HCT116 (cell line): ENCODE data around the gene RAB25. TPM values are rescaled to one million over a fixed set of nuclear protein-coding genes. Genes with fewer than 3 reads are reported as not detected.

Experiments used
- ATAC-seq: fragments of 200-7000 bp; cut with Tn5 transposase; 2 replicates; pipeline ENCODE4 v1.9.1; 2020; ENCODE audit warnings: mild to moderate bottlenecking, moderate library complexity
- BruUV-seq: library from RNA; stranded (reverse); fragments of 400-500 nt; replicated peaks from 2 replicates; lab custom pipeline; 2021; lab: Mats Ljungman, UMichigan
- CTCF ChIA-PET: fragments of 300-600 bp; sonication (Branson Sonifier 250); formaldehyde crosslinking; loops from one replicate; lab custom pipeline; 2021; ENCODE audit warnings: antibody characterized with exemption; lab: Charles Lee
- POLR2A ChIA-PET: fragments of 300-600, 350-600 bp; sonication (Branson Sonifier 250); formaldehyde crosslinking; loops from one replicate; lab custom pipeline; 2021; ENCODE audit warnings: antibody characterized with exemption; lab: Charles Lee
- RAD21 ChIA-PET, 2 experiments: fragments of 300-600 bp; sonication (Branson Sonifier 250); formaldehyde crosslinking; loops; one replicate each; lab custom pipeline; 2023; ENCODE audit warnings: low total read pairs in 2 of 2; ENCODE audit not compliant: uncharacterized antibody in 2 of 2, unreplicated experiment in 2 of 2, low non-redundant PET in 1 of 2; lab: Charles Lee
- DNase-seq: peaks from one replicate; pipeline ENCODE4 v3.0.0-alpha.2; 2010; ENCODE audit warnings: low read depth, low spot score
- H2AFZ ChIP-seq: fragments of 200-600 bp; shearing (Covaris generic), sonication (generic); 2 replicates; pipeline ENCODE4 v1.6.1; 2017; ENCODE audit warnings: low read depth, mixed run types, mixed read lengths, antibody characterized with exemption, low read length; ENCODE audit not compliant: poor library complexity, severe bottlenecking
- H3K27ac ChIP-seq: 2 replicates; pipeline ENCODE4 v1.5.1; 2012; ENCODE audit warnings: low read depth, low read length
- H3K27me3 ChIP-seq: fragments of 200-600 bp; sonication (generic); 2 replicates; pipeline ENCODE4 v1.6.1; 2016; ENCODE audit warnings: mixed run types, low read length, mixed read lengths; ENCODE audit not compliant: insufficient read depth
- H3K36me3 ChIP-seq, 2 experiments: fragments of 200-500 bp in 1 of 2; fragments of 200-600 bp in 1 of 2; sonication (Bioruptor generic) in 1 of 2; sonication (generic) in 1 of 2; 2 replicates each; pipeline versions ENCODE4 v1.5.1 to v1.6.1; 2014 to 2016; ENCODE audit warnings: low read length in 2 of 2, inconsistent platforms in 1 of 2, mixed read lengths in 1 of 2, mixed run types in 1 of 2; ENCODE audit not compliant: insufficient read depth in 2 of 2, control insufficient read depth in 1 of 2
- H3K4me1 ChIP-seq, 2 experiments: fragments of 200-600 bp in 1 of 2; sonication (generic) in 1 of 2; 2 replicates each; pipeline versions ENCODE4 v1.5.1 to v1.6.1; 2012 to 2017; ENCODE audit warnings: low read length in 2 of 2, inconsistent platforms in 1 of 2, mild to moderate bottlenecking in 1 of 2, mixed read lengths in 1 of 2, mixed run types in 1 of 2, moderate library complexity in 1 of 2; ENCODE audit not compliant: insufficient read depth in 2 of 2, control insufficient read depth in 1 of 2
- H3K4me2 ChIP-seq: fragments of 200-600 bp; sonication (generic); 2 replicates; pipeline ENCODE4 v1.6.1; 2017; ENCODE audit warnings: mixed run types, low read length, mixed read lengths
- H3K4me3 ChIP-seq, 2 experiments: fragments of 200-600 bp in 1 of 2; sonication (generic) in 1 of 2; replicated peaks in 1 of 2; 2 replicates each; pipeline ENCODE4 v1.5.1; 2011 to 2016; ENCODE audit warnings: low read length in 2 of 2, control low read depth in 1 of 2, low read depth in 1 of 2, mild to moderate bottlenecking in 1 of 2, mixed read lengths in 1 of 2, mixed run types in 1 of 2
- H3K79me2 ChIP-seq: fragments of 200-600 bp; sonication (generic); 2 replicates; pipeline ENCODE4 v1.6.1; 2017; ENCODE audit warnings: mild to moderate bottlenecking, mixed run types, low read length, moderate library complexity, mixed read lengths; ENCODE audit not compliant: insufficient read depth
- H3K9ac ChIP-seq: fragments of 200-600 bp; sonication (generic); 2 replicates; pipeline ENCODE4 v1.6.1; 2016; ENCODE audit warnings: low read length, mixed read lengths
- H3K9me2 ChIP-seq: fragments of 200-600 bp; sonication (generic), shearing (Covaris generic); 2 replicates; pipeline ENCODE4 v1.6.1; 2017; ENCODE audit warnings: mixed run types, mild to moderate bottlenecking, moderate library complexity; ENCODE audit not compliant: insufficient read depth
- H3K9me3 ChIP-seq, 2 experiments: fragments of 200-500 bp in 1 of 2; fragments of 200-600 bp in 1 of 2; sonication (Bioruptor generic) in 1 of 2; sonication (generic) in 1 of 2; 2 replicates each; pipeline ENCODE4 v1.6.1; 2014 to 2017; ENCODE audit warnings: low read length in 2 of 2, mixed read lengths in 2 of 2, inconsistent platforms in 1 of 2, low read depth in 1 of 2, mild to moderate bottlenecking in 1 of 2, mixed run types in 1 of 2, moderate library complexity in 1 of 2; ENCODE audit not compliant: control insufficient read depth in 1 of 2, insufficient read depth in 1 of 2
- H4K20me1 ChIP-seq: fragments of 200-600 bp; sonication (generic), shearing (Covaris generic); 2 replicates; pipeline ENCODE4 v1.6.1; 2017; ENCODE audit warnings: mixed run types, mild to moderate bottlenecking, moderate library complexity; ENCODE audit not compliant: insufficient read depth
- CEBPB ChIP-seq: IDR thresholded peaks from 2 replicates; pipeline ENCODE4 v1.6.1; 2012; ENCODE audit warnings: low read depth
- CTCF ChIP-seq, 3 experiments: fragments of 200-600 bp in 1 of 3; sonication (generic) in 1 of 3; IDR thresholded peaks in 2 of 3; conservative IDR thresholded peaks in 1 of 3; 2 replicates each; pipeline ENCODE4 v1.5.1; 2012 to 2017; ENCODE audit warnings: low read depth in 2 of 3, low read length in 2 of 3, antibody characterized with exemption in 1 of 3, borderline replicate concordance in 1 of 3, control low read depth in 1 of 3, mild to moderate bottlenecking in 1 of 3, mixed read lengths in 1 of 3, mixed run types in 1 of 3, moderate library complexity in 1 of 3; ENCODE audit not compliant: insufficient read depth in 1 of 3
- ELF1 ChIP-seq: IDR thresholded peaks from 2 replicates; pipeline ENCODE4 v1.6.1; 2012; ENCODE audit warnings: low read depth, borderline replicate concordance
- EZH2 ChIP-seq: fragments of 200-600 bp; sonication (generic); IDR thresholded peaks from 2 replicates; pipeline ENCODE4 v1.6.1; 2017; ENCODE audit warnings: antibody characterized with exemption, mixed run types
- FOSL1 ChIP-seq: IDR thresholded peaks from 2 replicates; pipeline ENCODE4 v1.6.1; 2012; ENCODE audit warnings: low read depth
- JUND ChIP-seq: IDR thresholded peaks from 2 replicates; pipeline ENCODE4 v1.6.1; 2012
- MAX ChIP-seq: IDR thresholded peaks from 2 replicates; pipeline ENCODE4 v1.6.1; 2012
- POLR2AphosphoS5 ChIP-seq: IDR thresholded peaks from 2 replicates; pipeline ENCODE4 v1.6.1; 2011; ENCODE audit warnings: mild to moderate bottlenecking, low read depth, low read length, moderate library complexity
- REST ChIP-seq: IDR thresholded peaks from 2 replicates; pipeline ENCODE4 v1.6.1; 2012; ENCODE audit warnings: low read depth
- SIN3A ChIP-seq: IDR thresholded peaks from 2 replicates; pipeline ENCODE4 v1.6.1; 2012; ENCODE audit warnings: low read depth
- SRF ChIP-seq: IDR thresholded peaks from 2 replicates; pipeline ENCODE4 v1.6.1; 2012; ENCODE audit warnings: low read depth
- TCF7L2 ChIP-seq: IDR thresholded peaks from 2 replicates; pipeline ENCODE4 v1.7.0; 2011; ENCODE audit warnings: borderline replicate concordance, inconsistent platforms; ENCODE audit not compliant: insufficient read depth, insufficient read length; ENCODE audit errors: extremely low read depth
- YY1 ChIP-seq: IDR thresholded peaks from 2 replicates; pipeline ENCODE4 v1.6.1; 2011; ENCODE audit warnings: low read length, low read depth, moderate library complexity, mild to moderate bottlenecking; ENCODE audit not compliant: insufficient replicate concordance; ENCODE audit errors: extremely low read depth
- ZBTB33 ChIP-seq: IDR thresholded peaks from 2 replicates; pipeline ENCODE4 v1.6.1; 2011; ENCODE audit warnings: mild to moderate bottlenecking, low read length, moderate library complexity; ENCODE audit not compliant: insufficient replicate concordance; ENCODE audit errors: extremely low read depth
- ZFX ChIP-seq: fragments of 450-650 bp; IDR thresholded peaks from 2 replicates; pipeline ENCODE4 v1.6.1; 2017
- intact Hi-C: fragments of 100-400 bp; cut with micrococcal nuclease; formaldehyde crosslinking; loops from 2 replicates; pipeline ENCODE4 v1.10.0; 2022
- total RNA-seq: library from RNA; stranded (reverse); gene quantifications from one replicate; pipeline ENCODE4 v1.2.1, GENCODE V29; 2021; ENCODE audit not compliant: unreplicated experiment
- TF ChIP-seq, protein P1 (sequence below): IDR thresholded peaks from 2 replicates; pipeline ENCODE4 v1.6.1; 2012

The RAB25 gene
- total RNA-seq, 1 experiment from 2014 or later, result 142 TPM

GRCh38 chr1:156108057-156108456 is 47.1 kb downstream of the RAB25 start:
- no peak overlapping the region for H2AFZ ChIP-seq
- TF ChIP-seq ZBTB33 (no peak), CEBPB (no peak), MAX (no peak), SRF (no peak), EZH2 (no peak), REST (no peak), JUND (no peak), FOSL1 (no peak), ZFX (no peak), POLR2AphosphoS5 (no peak), ELF1 (no peak), CTCF (IDR thresholded peaks at IDR 0.05 in 2 of 3, conservative IDR thresholded peaks at IDR 0.05 in 1 of 3; ENCODE audit: borderline replicate concordance in 1 of 3, insufficient read depth in 1 of 3, low read depth in 2 of 3, low read length in 2 of 3) (no peak), YY1 (no peak), SIN3A (no peak), TCF7L2 (no peak)
- TF ChIP-seq, protein P1, sequence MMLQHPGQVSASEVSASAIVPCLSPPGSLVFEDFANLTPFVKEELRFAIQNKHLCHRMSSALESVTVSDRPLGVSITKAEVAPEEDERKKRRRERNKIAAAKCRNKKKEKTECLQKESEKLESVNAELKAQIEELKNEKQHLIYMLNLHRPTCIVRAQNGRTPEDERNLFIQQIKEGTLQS, result no peak
- peak overlapping the region; percentile 89 for H3K4me2 ChIP-seq
- H3K9me3 ChIP-seq, result no peaks in the 10 kb centered on the region
- no peaks in the 10 kb centered on the region for H3K9me2 ChIP-seq
- ChIA-PET CTCF (interaction anchor here (2.6 kb wide), 1 partner anchor 18 kb away, joined by 10 read pairs; no protein-coding TSS in a partner anchor), RAD21 (no interaction called here), POLR2A (interaction anchor here (0.9 to 1.6 kb wide), 2 partner anchors 13 to 17 kb away, joined by 3 to 4 read pairs; no protein-coding TSS in a partner anchor)
- no TSS peak for BruUV-seq
- H3K36me3 ChIP-seq, result no peaks in the 10 kb centered on the region
- H3K4me1 ChIP-seq, result peaks cover 67 to 91% of the 10 kb centered on the region in 2 experiments
- no peak for DNase-seq
- H3K4me3 ChIP-seq, result no peak overlapping the region
- H3K27ac ChIP-seq, result no peak overlapping the region
- H4K20me1 ChIP-seq, result no peaks in the 10 kb centered on the region
- intact Hi-C loops, result no loop called here
- H3K27me3 ChIP-seq, result no peaks in the 10 kb centered on the region
- no peak for ATAC-seq
- 0 out of 2 replicates have a peak, but pooled peaks cover 3% of the 10 kb centered on the region for H3K79me2 ChIP-seq
- peak overlapping the region; percentile 5; the same call in 1 of the 2 replicates for H3K9ac ChIP-seq
